ENCODE measurements around the gene EVX2.

Gene EVX2

DNA sequence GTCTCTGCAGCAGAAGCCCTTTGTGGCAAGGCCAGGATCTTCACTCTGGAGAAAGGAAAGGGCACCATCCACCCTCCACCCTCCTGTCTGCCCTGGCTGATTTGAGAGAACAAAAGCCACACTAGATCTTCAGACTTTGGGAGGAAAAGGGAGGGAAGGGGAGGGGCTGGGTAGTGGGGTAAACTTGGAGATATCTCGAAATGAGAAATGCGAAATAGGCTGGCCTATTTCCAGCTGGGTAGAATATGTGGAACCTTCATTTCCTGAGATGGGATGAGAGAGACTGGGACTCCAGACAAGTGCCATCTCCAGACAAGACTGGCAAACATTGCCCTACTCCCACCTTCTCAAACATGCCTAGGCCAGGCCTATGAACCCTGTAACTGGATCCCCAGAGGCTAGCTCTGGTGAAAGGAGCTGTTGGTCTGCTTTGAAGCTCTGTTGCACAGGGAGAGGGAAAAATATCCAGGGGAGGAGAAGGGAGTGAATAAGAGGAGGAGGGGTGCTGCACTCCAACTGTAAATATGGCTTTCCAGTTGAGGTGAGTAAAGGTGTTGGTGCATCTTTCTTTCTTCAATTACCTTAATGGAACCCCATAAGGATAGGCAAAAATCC is 17.6 kb upstream of the EVX2 start:
- ChIA-PET POLR2A (no interaction called here), CTCF (interaction anchor here (1.6 kb wide), 1 partner anchor 551 kb away, joined by 6 read pairs; no protein-coding TSS in a partner anchor)
- Histone ChIP-seq H3K9me3 (ENCODE audit: control insufficient read depth, insufficient read depth, low read depth, low read length) (no peaks in the 10 kb centered on the region), H3K36me3 (ENCODE audit: control insufficient read depth in 2 of 2, insufficient read depth in 1 of 2, low read length in 2 of 2) (no peaks in the 10 kb centered on the region), H3K27ac (ENCODE audit: extremely low read depth, low read depth, low read length) (peak overlapping the region; percentile 13; the same call in 1 of the 2 replicates), H3K4me1 (ENCODE audit: control insufficient read depth, insufficient read depth, low read length) (peaks cover 10% of the 10 kb centered on the region), H3K4me3 (ENCODE audit: low read depth, low read length) (no peak overlapping the region)
- TF ChIP-seq WT1 (tag by site-specific recombination; IDR thresholded peaks at IDR 0.05) (peak; percentile 68), ZNF747 (tag by site-specific recombination; IDR thresholded peaks at IDR 0.05) (no peak)
- TF ChIP-seq, protein P1, sequence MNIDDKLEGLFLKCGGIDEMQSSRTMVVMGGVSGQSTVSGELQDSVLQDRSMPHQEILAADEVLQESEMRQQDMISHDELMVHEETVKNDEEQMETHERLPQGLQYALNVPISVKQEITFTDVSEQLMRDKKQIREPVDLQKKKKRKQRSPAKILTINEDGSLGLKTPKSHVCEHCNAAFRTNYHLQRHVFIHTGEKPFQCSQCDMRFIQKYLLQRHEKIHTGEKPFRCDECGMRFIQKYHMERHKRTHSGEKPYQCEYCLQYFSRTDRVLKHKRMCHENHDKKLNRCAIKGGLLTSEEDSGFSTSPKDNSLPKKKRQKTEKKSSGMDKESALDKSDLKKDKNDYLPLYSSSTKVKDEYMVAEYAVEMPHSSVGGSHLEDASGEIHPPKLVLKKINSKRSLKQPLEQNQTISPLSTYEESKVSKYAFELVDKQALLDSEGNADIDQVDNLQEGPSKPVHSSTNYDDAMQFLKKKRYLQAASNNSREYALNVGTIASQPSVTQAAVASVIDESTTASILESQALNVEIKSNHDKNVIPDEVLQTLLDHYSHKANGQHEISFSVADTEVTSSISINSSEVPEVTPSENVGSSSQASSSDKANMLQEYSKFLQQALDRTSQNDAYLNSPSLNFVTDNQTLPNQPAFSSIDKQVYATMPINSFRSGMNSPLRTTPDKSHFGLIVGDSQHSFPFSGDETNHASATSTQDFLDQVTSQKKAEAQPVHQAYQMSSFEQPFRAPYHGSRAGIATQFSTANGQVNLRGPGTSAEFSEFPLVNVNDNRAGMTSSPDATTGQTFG (tag by site-specific recombination; IDR thresholded peaks at IDR 0.05; ENCODE audit: borderline replicate concordance): no peak
- TF ChIP-seq, protein P2, sequence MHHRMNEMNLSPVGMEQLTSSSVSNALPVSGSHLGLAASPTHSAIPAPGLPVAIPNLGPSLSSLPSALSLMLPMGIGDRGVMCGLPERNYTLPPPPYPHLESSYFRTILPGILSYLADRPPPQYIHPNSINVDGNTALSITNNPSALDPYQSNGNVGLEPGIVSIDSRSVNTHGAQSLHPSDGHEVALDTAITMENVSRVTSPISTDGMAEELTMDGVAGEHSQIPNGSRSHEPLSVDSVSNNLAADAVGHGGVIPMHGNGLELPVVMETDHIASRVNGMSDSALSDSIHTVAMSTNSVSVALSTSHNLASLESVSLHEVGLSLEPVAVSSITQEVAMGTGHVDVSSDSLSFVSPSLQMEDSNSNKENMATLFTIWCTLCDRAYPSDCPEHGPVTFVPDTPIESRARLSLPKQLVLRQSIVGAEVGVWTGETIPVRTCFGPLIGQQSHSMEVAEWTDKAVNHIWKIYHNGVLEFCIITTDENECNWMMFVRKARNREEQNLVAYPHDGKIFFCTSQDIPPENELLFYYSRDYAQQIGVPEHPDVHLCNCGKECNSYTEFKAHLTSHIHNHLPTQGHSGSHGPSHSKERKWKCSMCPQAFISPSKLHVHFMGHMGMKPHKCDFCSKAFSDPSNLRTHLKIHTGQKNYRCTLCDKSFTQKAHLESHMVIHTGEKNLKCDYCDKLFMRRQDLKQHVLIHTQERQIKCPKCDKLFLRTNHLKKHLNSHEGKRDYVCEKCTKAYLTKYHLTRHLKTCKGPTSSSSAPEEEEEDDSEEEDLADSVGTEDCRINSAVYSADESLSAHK (tag by site-specific recombination; IDR thresholded peaks at IDR 0.05): no peak

- H3K27ac ChIP-seq (ENCODE audit: extremely low read depth, low read depth, low read length): no peak overlapping the region
- POLR2A ChIA-PET: no interaction called here
- CTCF ChIA-PET: interaction anchor here (1.6 kb wide), 1 partner anchor 552 kb away, joined by 6 read pairs; no protein-coding TSS in a partner anchor
- peaks cover 0 to 1% of the 10 kb centered on the region in 2 experiments; a peak in 1 of 3 replicates for H3K36me3 ChIP-seq (ENCODE audit: control insufficient read depth in 2 of 2, insufficient read depth in 1 of 2, low read length in 2 of 2)
- no peak overlapping the region for H3K4me3 ChIP-seq (ENCODE audit: low read depth, low read length)
- peaks cover 10% of the 10 kb centered on the region for H3K4me1 ChIP-seq (ENCODE audit: control insufficient read depth, insufficient read depth, low read length)
- H3K9me3 ChIP-seq (ENCODE audit: control insufficient read depth, insufficient read depth, low read depth, low read length): no peaks in the 10 kb centered on the region
- TF ChIP-seq ZNF76 (tag by site-specific recombination; IDR thresholded peaks at IDR 0.05; ENCODE audit: borderline replicate concordance, low read depth): no peak
- TF ChIP-seq ZSCAN5A (tag by site-specific recombination; IDR thresholded peaks at IDR 0.05): no peak
- no peak for TF ChIP-seq SALL2 (tag by site-specific recombination; IDR thresholded peaks at IDR 0.05; ENCODE audit: borderline replicate concordance)
- TF ChIP-seq, protein P3, sequence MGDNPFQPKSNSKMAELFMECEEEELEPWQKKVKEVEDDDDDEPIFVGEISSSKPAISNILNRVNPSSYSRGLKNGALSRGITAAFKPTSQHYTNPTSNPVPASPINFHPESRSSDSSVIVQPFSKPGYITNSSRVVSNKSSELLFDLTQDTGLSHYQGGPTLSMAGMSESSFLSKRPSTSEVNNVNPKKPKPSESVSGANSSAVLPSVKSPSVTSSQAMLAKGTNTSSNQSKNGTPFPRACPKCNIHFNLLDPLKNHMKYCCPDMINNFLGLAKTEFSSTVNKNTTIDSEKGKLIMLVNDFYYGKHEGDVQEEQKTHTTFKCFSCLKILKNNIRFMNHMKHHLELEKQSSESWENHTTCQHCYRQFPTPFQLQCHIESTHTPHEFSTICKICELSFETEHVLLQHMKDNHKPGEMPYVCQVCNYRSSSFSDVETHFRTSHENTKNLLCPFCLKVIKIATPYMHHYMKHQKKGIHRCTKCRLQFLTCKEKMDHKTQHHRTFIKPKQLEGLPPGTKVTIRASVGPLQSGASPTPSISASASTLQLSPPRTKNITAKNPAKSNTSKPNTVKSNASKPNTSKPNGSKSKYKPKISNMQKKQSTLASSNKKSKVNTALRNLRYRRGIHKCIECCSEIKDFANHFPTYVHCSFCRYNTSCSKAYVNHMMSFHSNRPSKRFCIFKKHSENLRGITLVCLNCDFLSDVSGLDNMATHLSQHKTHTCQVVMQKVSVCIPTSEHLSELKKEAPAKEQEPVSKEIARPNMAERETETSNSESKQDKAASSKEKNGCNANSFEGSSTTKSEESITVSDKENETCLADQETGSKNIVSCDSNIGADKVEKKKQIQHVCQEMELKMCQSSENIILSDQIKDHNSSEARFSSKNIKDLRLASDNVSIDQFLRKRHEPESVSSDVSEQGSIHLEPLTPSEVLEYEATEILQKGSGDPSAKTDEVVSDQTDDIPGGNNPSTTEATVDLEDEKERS (tag by site-specific recombination; IDR thresholded peaks at IDR 0.05): no peak
- TF ChIP-seq ZNF140 (tag by site-specific recombination; IDR thresholded peaks at IDR 0.05): no peak
- TF ChIP-seq ZNF138 (tag by site-specific recombination; IDR thresholded peaks at IDR 0.05; ENCODE audit: borderline replicate concordance): no peak
- TF ChIP-seq REST (tag by site-specific recombination; IDR thresholded peaks at IDR 0.05): no peak
- TF ChIP-seq ZNF266 (tag by site-specific recombination; IDR thresholded peaks at IDR 0.05; ENCODE audit: low read depth): no peak
- no peak for TF ChIP-seq MYNN (tag by site-specific recombination; IDR thresholded peaks at IDR 0.05; ENCODE audit: borderline replicate concordance)
Measured at GRCh38 chr2:176100547-176101140, 16.9 kb upstream of the EVX2 start.
